Keratinocyte (primary cell): ENCODE results near the gene IRAG1.

Experiments used
- CTCF ChIP-seq, 3 experiments: IDR thresholded peaks in 1 of 3; conservative IDR thresholded peaks in 1 of 3; optimal IDR thresholded peaks in 1 of 3; 2 replicates in 2 of 3; 3 replicates in 1 of 3; pipeline versions ENCODE3 to v1.5.1; 2011; ENCODE audit warnings: low read length in 3 of 3, mild to moderate bottlenecking in 3 of 3, moderate library complexity in 2 of 3, control low read depth in 1 of 3, inconsistent platforms in 1 of 3; ENCODE audit not compliant: insufficient read depth in 2 of 3; ENCODE audit errors: extremely low read depth in 1 of 3
- EZH2 ChIP-seq: IDR thresholded peaks from one replicate; pipeline ENCODE4 v1.6.1; 2012; ENCODE audit warnings: inconsistent platforms, mild to moderate bottlenecking, low read length, moderate library complexity

DNA sequence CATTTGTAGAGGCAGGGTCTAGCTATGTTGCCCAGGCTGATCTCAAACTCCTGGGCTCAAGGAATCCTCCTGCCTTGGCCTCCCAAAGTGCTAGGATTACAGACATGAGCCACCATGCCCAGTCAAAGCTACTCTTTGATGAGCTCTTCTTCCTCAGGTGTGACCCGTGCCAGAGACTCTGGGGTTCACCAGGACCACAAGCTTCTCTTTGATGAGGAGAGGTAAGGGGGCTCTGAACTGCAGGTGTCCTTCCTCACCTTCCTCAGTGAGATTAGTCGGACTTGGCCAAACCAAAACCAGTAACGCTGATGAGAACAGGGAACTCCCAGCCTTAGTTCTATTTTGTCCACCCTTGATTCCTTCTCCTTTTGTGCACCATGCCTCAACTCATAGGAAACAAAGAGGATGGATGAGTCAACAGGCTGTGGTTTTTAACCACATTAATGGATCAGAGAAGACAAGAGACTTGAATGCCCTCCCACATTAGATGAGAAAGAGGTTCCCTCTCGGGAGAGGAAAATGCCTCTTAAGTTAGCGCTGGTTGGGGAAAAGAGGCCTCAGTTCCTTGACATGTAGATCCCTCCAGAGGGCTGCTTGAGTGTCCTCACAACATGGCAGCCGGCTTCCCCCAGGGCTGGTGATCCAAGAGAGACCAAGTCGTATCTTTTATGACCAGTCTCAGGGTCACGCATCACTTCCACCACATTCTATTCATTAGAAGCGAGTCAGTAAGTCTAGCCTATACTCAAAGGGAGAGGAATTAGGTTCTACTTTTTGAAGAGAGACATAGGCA, 31.8 kb upstream of the IRAG1 start:
- TF ChIP-seq CTCF (optimal IDR thresholded peaks at IDR 0.05 in 1 of 3, IDR thresholded peaks at IDR 0.05 in 1 of 3, conservative IDR thresholded peaks at IDR 0.05 in 1 of 3; ENCODE audit: extremely low read depth in 1 of 3, insufficient read depth in 2 of 3, low read length in 3 of 3) (no peak), EZH2 (no peak)
